Inferior parietal cortex (tissue), 1 donor: ENCODE measurements around the gene PPP1R16B.
A peak's percentile ranks its signal among the peaks of the same experiment; 100 is the strongest.

ENCODE experiments used
- DNase-seq: peaks from one replicate; pipeline ENCODE4 v3.0.0-alpha.2; 2016; ENCODE audit errors: extremely low spot score

PPP1R16B gene

GRCh38 chr20:38962044-38962927 lies 156.8 kb downstream of the PPP1R16B start, which contains the start of gene DHX35:
Gene DHX35, plus strand, starts transcription at chr20:38962344. Its CDS starts 24 bp downstream, at chr20:38962368.
- peak; percentile 96 for DNase-seq

- no peak for DNase-seq
These were observed 157.5 kb downstream of the PPP1R16B start for GRCh38 chr20:38962928-38963401.

DNA sequence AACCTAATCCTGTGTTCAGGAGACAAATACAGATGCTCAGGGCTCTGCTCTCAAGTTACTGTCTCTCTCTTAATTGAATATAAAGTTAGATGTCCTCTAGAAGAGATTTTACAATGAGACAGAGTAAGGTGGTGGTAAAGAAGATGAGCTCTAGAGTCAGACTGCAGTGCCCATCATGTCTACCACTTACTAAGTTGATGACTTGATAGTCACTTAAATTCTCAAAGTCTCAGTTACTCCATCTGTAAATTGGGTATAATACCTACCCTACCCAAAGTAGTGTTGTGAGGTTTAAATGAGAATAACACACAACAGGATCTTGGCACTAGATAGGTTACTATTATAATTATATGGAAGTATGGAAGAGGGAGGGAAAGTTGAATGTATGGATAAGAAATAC lies 158.2 kb downstream of the PPP1R16B start:
- DNase-seq: no peak

DNA sequence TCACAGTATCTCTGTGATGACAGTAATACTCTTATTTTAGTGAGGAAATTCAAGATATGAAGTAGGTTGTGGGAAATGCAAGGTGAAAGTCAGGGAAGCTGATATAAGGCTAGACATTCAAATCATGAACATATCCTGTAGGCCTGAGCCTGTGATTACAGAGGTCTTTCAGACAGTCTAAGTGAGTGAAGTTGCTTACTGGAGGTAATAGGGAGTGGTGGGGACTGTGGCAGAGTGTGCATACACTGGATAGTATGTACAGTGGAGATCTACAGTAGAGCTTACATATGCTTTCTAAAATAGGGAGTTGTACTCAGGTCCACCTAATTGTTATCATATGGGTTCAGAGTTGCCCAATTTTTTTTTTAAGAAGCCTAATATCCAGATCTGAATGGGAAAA lies 159.8 kb downstream of the PPP1R16B start:
- DNase-seq: no peak

- no peak for DNase-seq
These were observed 162.6 kb downstream of the PPP1R16B start for GRCh38 chr20:38968090-38968489.

DNA sequence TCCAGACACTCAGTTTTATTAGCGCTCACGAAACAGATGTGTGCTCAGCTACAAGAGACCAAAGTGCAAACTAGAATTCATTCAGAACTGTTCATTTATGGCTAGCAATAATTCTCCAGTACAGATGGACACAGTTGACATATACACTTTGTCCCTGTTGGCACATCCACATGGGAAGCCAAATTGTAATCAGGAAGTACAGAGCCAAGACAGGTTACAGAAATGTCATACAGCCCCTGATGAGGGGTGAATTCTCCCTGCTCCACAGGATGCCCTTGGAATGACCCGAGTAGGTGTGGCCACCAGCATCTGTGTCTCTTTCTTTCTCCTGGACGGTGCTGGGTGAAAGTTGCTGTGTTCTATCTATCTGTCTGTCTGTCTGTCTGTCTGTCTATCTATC lies 164.2 kb downstream of the PPP1R16B start:
- no peak for DNase-seq

- no peak for DNase-seq
These were observed 164.8 kb downstream of the PPP1R16B start for GRCh38 chr20:38970302-38970701.
